Panc1 (cell line): Measurements from ENCODE around the gene TATDN3. TPM values are rescaled to one million over a fixed set of nuclear protein-coding genes. Genes with fewer than 3 reads are reported as not detected.

Source experiments
- ATAC-seq: fragments of 200-7000 bp; cut with Tn5 transposase; 2 replicates; pipeline ENCODE4 v1.9.1; 2020; ENCODE audit warnings: mild to moderate bottlenecking, moderate library complexity
- BruUV-seq: library from RNA; stranded (reverse); fragments of 400-500 nt; replicated peaks from 2 replicates; lab custom pipeline; 2021; lab: Mats Ljungman, UMichigan
- CTCF ChIA-PET: fragments of 300-600 bp; sonication (Branson Sonifier 250); formaldehyde crosslinking; loops from one replicate; lab custom pipeline; 2022; ENCODE audit warnings: antibody characterized with exemption; lab: Charles Lee
- POLR2A ChIA-PET: fragments of 300-600 bp; sonication (Branson Sonifier 250); formaldehyde crosslinking; loops from one replicate; lab custom pipeline; 2022; ENCODE audit warnings: antibody characterized with exemption; lab: Charles Lee
- DNase-seq: peaks from one replicate; pipeline ENCODE4 v3.0.0-alpha.2; 2010; ENCODE audit warnings: low read depth, low spot score
- H3K27ac ChIP-seq: 2 replicates; pipeline ENCODE4 v1.5.1; 2011; ENCODE audit warnings: mild to moderate bottlenecking, low read length, inconsistent platforms
- H3K27me3 ChIP-seq: fragments of 200-500 bp; sonication (Bioruptor generic); 2 replicates; pipeline ENCODE4 v1.6.0; 2014; ENCODE audit warnings: low read length, inconsistent platforms; ENCODE audit not compliant: control insufficient read depth, insufficient read depth
- H3K36me3 ChIP-seq: fragments of 200-500 bp; sonication (Bioruptor generic); 2 replicates; pipeline ENCODE4 v1.5.1; 2014; ENCODE audit warnings: inconsistent platforms, mild to moderate bottlenecking, low read length, moderate library complexity; ENCODE audit not compliant: control insufficient read depth, insufficient read depth
- H3K4me1 ChIP-seq: 2 replicates; pipeline ENCODE4 v1.5.1; 2011; ENCODE audit warnings: inconsistent platforms, mild to moderate bottlenecking, low read length, moderate library complexity; ENCODE audit not compliant: control insufficient read depth, insufficient read depth
- H3K4me3 ChIP-seq, 2 experiments: 2 replicates each; pipeline ENCODE4 v1.5.1; 2011 to 2012; ENCODE audit warnings: low read depth in 2 of 2, low read length in 2 of 2, mild to moderate bottlenecking in 2 of 2, inconsistent platforms in 1 of 2, moderate library complexity in 1 of 2
- H3K9me3 ChIP-seq: fragments of 200-500 bp; sonication (Bioruptor generic); 2 replicates; pipeline ENCODE4 v1.5.1; 2014; ENCODE audit warnings: low read depth, mild to moderate bottlenecking, inconsistent platforms, low read length, moderate library complexity; ENCODE audit not compliant: control insufficient read depth, insufficient read depth
- CTCF ChIP-seq: fragments of 450-650 bp; IDR thresholded peaks from 2 replicates; pipeline ENCODE4 v1.5.1; 2017; ENCODE audit warnings: mild to moderate bottlenecking
- POLR2AphosphoS5 ChIP-seq: IDR thresholded peaks from 2 replicates; pipeline ENCODE4 v1.6.1; 2012; ENCODE audit warnings: mild to moderate bottlenecking, low read depth, low read length, moderate library complexity
- REST ChIP-seq, 2 experiments: IDR thresholded peaks; 2 replicates each; pipeline ENCODE4 v1.6.1; 2011 to 2012; ENCODE audit warnings: low read depth in 2 of 2, control low read depth in 1 of 2, low read length in 1 of 2, mild to moderate bottlenecking in 1 of 2, moderate library complexity in 1 of 2; ENCODE audit not compliant: insufficient read depth in 1 of 2
- SIN3A ChIP-seq: IDR thresholded peaks from 2 replicates; pipeline ENCODE4 v1.6.1; 2012; ENCODE audit warnings: low read depth, mild to moderate bottlenecking, low read length, moderate library complexity, borderline replicate concordance; ENCODE audit not compliant: insufficient read depth
- TCF7L2 ChIP-seq: IDR thresholded peaks from 2 replicates; pipeline ENCODE4 v1.6.1; 2011; ENCODE audit warnings: mild to moderate bottlenecking, low read depth, low read length, inconsistent platforms
- in situ Hi-C: cut with HindIII; loops from 2 replicates; pipeline ENCODE4 v1.10.0; 2016; ENCODE audit warnings: low sequenced_read_pairs, low pct_unique_long_range_greater_than_20kb
- intact Hi-C: fragments of 100-400 bp; cut with micrococcal nuclease; formaldehyde crosslinking; loops from one replicate; pipeline ENCODE4 v1.10.0; 2022; ENCODE audit not compliant: unreplicated experiment
- total RNA-seq: library from RNA; stranded (reverse); gene quantifications from one replicate; pipeline ENCODE4 v1.2.1, GENCODE V29; 2021; ENCODE audit not compliant: unreplicated experiment

TATDN3 gene
- total RNA-seq, 1 experiment from 2014 or later = 9.5 TPM

GRCh38 chr1:212745303-212745702, 46.4 kb upstream of the TATDN3 start:
- no peaks in the 10 kb centered on the region for H3K9me3 ChIP-seq
- H3K4me3 ChIP-seq = no peak overlapping the region
- no TSS peak for BruUV-seq
- DNase-seq (no peak), ATAC-seq (no peak)
- ChIA-PET CTCF (interaction anchor here (0.6 kb wide), 1 partner anchor 269 kb away, joined by 4 read pairs; no protein-coding TSS in a partner anchor), POLR2A (no interaction called here)
- no peaks in the 10 kb centered on the region for H3K27me3 ChIP-seq
- in situ Hi-C loops (no loop called here), intact Hi-C loops (no loop called here)
- peaks cover 2% of the 10 kb centered on the region; the same call in 1 of the 2 replicates for H3K4me1 ChIP-seq
- no peaks in the 10 kb centered on the region for H3K36me3 ChIP-seq
- no peak overlapping the region for H3K27ac ChIP-seq
- no peak for TF ChIP-seq TCF7L2
- TF ChIP-seq POLR2AphosphoS5 = no peak
- no peak for TF ChIP-seq CTCF
- TF ChIP-seq REST (IDR thresholded peaks at IDR 0.05; ENCODE audit: insufficient read depth in 1 of 2, low read depth in 2 of 2, low read length in 1 of 2) = no peak
- TF ChIP-seq SIN3A = no peak

GRCh38 chr1:212746546-212746945, 45.1 kb upstream of the TATDN3 start:
- ChIA-PET CTCF (no interaction called here), POLR2A (interaction anchor here (0.6 kb wide), 1 partner anchor 54 kb away, joined by 6 read pairs; no protein-coding TSS in a partner anchor)
- in situ Hi-C loops = no loop called here
- Histone ChIP-seq H3K27me3 (no peaks in the 10 kb centered on the region), H3K27ac (no peak overlapping the region), H3K4me1 (peaks cover 2% of the 10 kb centered on the region; the same call in 1 of the 2 replicates), H3K9me3 (no peaks in the 10 kb centered on the region), H3K4me3 (no peak overlapping the region), H3K36me3 (no peaks in the 10 kb centered on the region)
- DNase-seq (no peak), ATAC-seq (no peak)
- intact Hi-C loops = no loop called here
- TF ChIP-seq POLR2AphosphoS5 (no peak), CTCF (no peak), REST (IDR thresholded peaks at IDR 0.05; ENCODE audit: insufficient read depth in 1 of 2, low read depth in 2 of 2, low read length in 1 of 2) (no peak), SIN3A (no peak), TCF7L2 (no peak)
- BruUV-seq = no TSS peak
